K562 (cell line): ENCODE measurements around the gene SLC22A16.

Experiments used
- CBX1 ChIP-seq: sonication (generic); IDR thresholded peaks from 2 replicates; pipeline ENCODE4 v1.6.1; 2016; ENCODE audit warnings: antibody characterized with exemption, low read depth, mild to moderate bottlenecking
- CHD4 ChIP-seq: fragments of 200-600 bp; sonication (generic); IDR thresholded peaks from 3 replicates; pipeline ENCODE4 v1.6.1; 2012; ENCODE audit warnings: low read depth, mild to moderate bottlenecking, mixed read lengths, low read length, inconsistent platforms; ENCODE audit not compliant: insufficient read depth, insufficient replicate concordance, poor library complexity, severe bottlenecking
- FOXJ3 ChIP-seq: sonication (generic); formaldehyde crosslinking; IDR thresholded peaks from 2 replicates; pipeline ENCODE4 v1.4.0; 2020; ENCODE audit warnings: mild to moderate bottlenecking, missing genetic modification reagents
- RAD21 ChIP-seq, 2 experiments: fragments of 250-450 bp in 1 of 2; fragments of 450-650 bp in 1 of 2; sonication (Bioruptor Pico) in 1 of 2; formaldehyde crosslinking in 1 of 2; IDR thresholded peaks in 1 of 2; conservative IDR thresholded peaks in 1 of 2; 2 replicates each; pipeline versions ENCODE4 v1.4.0 to v1.8.0; 2020 to 2022; ENCODE audit warnings: mild to moderate bottlenecking in 2 of 2, moderate library complexity in 1 of 2
- ZNF780A ChIP-seq: fragments of 250-450 bp; sonication (Bioruptor Pico); IDR thresholded peaks from 2 replicates; pipeline ENCODE4 v1.5.0; 2021; ENCODE audit warnings: mild to moderate bottlenecking
- ZNF79 ChIP-seq: fragments of 250-450 bp; sonication (Bioruptor Pico); IDR thresholded peaks from 2 replicates; pipeline ENCODE4 v1.4.0; 2020; ENCODE audit warnings: low read depth, mild to moderate bottlenecking, moderate library complexity

GRCh38 chr6:110485491-110485890, 9.1 kb upstream of the SLC22A16 start:
- no peak for TF ChIP-seq CBX1
- TF ChIP-seq ZNF79: no peak
- no peak for TF ChIP-seq RAD21 (CRISPR knock-in tag; conservative IDR thresholded peaks at IDR 0.05 in 1 of 2, IDR thresholded peaks at IDR 0.05 in 1 of 2)
- TF ChIP-seq FOXJ3 (CRISPR knock-in tag): no peak
- no peak for TF ChIP-seq ZNF780A
- TF ChIP-seq CHD4: no peak
